SK-N-MC (cell line): ENCODE results near the gene METTL1.

ENCODE experiments used
- DNase-seq: peaks from one replicate; pipeline ENCODE4 v3.0.0-alpha.2; 2011; ENCODE audit warnings: low read depth, low spot score
- H3K27ac ChIP-seq: fragments of 200-600 bp; sonication (generic); 2 replicates; pipeline ENCODE4 v1.5.1; 2016; ENCODE audit warnings: mixed run types
- H3K36me3 ChIP-seq: fragments of 200-600 bp; sonication (generic); 2 replicates; pipeline ENCODE4 v1.6.1; 2017; ENCODE audit warnings: antibody characterized with exemption, low read length, mixed read lengths; ENCODE audit not compliant: insufficient read depth
- H3K4me3 ChIP-seq: fragments of 200-600 bp; sonication (generic); 2 replicates; pipeline ENCODE4 v1.5.1; 2016
- H3K9ac ChIP-seq: fragments of 200-600 bp; sonication (generic); 2 replicates; pipeline ENCODE4 v1.8.0; 2017; ENCODE audit warnings: mixed run types, mixed read lengths; ENCODE audit not compliant: insufficient read length
- H3K9me3 ChIP-seq: fragments of 200-600 bp; sonication (generic); 2 replicates; pipeline ENCODE4 v1.6.1; 2017; ENCODE audit warnings: low read depth, mild to moderate bottlenecking, antibody characterized with exemption, low read length, moderate library complexity, mixed read lengths
- EZH2 ChIP-seq: fragments of 200-600 bp; sonication (generic); IDR thresholded peaks from one replicate; pipeline ENCODE4 v1.6.1; 2017; ENCODE audit warnings: antibody characterized with exemption
- FOXP2 ChIP-seq: optimal IDR thresholded peaks from 2 replicates; pipeline ENCODE3; 2011; ENCODE audit warnings: mild to moderate bottlenecking, moderate library complexity; ENCODE audit not compliant: insufficient read depth; ENCODE audit errors: extremely low read length, control extremely low read depth
- POLR2AphosphoS5 ChIP-seq: IDR thresholded peaks from 2 replicates; pipeline ENCODE4 v1.6.1; 2012; ENCODE audit warnings: mild to moderate bottlenecking, low read depth, low read length, borderline replicate concordance

METTL1 gene

DNA sequence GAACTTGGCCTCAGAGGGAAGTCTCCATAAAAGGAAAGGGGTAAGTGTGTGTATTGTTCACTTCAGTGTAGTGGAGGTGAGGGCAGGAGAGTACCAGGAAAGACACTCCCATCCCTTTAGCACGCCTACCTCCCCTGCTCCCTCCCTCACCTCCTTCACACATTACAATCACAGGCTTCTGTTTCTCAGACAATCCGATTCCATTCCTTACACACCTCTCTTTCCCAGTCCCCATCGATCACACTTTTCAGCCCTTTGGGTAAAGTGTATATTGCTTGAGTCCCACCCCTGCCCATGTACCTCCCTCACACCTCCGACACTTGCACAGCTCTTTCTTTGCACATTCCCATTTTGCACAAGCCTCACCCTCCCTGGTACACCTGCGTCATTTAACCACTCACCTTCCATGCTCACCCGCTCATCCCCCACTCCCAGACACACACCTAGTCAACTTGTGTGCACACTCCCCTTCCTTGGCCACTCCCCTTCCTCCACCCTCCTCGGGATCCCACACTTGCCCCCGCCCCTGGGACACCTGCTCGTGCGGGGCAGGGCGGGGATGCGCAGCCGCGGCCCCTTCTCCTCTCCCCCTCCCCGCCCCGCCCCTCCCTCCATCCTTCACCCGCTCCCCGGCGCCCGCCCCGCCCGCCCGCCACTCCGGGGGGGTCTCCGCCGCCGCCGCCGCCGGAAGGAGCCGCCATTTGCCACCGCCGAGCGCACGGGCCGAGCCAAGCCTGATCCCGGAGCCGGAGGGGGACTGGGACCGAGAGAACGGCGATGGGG, 17.3 kb downstream of the METTL1 start, which contains the start of gene MARCHF9:
Gene MARCHF9, plus strand, starts transcription at position 693 of the 783 bp plus-strand sequence. CDS start 426 bp downstream, outside the sequence.
- peak within 1 kb of the TSS; percentile 81 for H3K4me3 ChIP-seq
- H3K9ac ChIP-seq, result peak within 1 kb of the TSS; percentile 63
- DNase-seq, result no peak
- H3K27ac ChIP-seq, result peak within 1 kb of the TSS; percentile 70; the same call in 1 of the 2 replicates
- TF ChIP-seq FOXP2, result no peak
- TF ChIP-seq POLR2AphosphoS5, result no peak
- H3K36me3 ChIP-seq, result peaks cover 18% of the 10 kb centered on the region
- no peaks in the 10 kb centered on the region for H3K9me3 ChIP-seq

- Histone ChIP-seq H3K4me3 (no peak overlapping the region), H3K27ac (peak overlapping the region; percentile 70), H3K9me3 (no peaks in the 10 kb centered on the region), H3K36me3 (peaks cover 25% of the 10 kb centered on the region), H3K9ac (no peak overlapping the region)
- TF ChIP-seq EZH2, result no peak
- no peak for TF ChIP-seq FOXP2
- no peak for TF ChIP-seq POLR2AphosphoS5
- no peak for DNase-seq
Observed at GRCh38 chr12:57753756-57754337, 18.1 kb downstream of the METTL1 start.

- H3K9me3 ChIP-seq, result no peaks in the 10 kb centered on the region
- H3K9ac ChIP-seq, result no peak overlapping the region
- peaks cover 37% of the 10 kb centered on the region for H3K36me3 ChIP-seq
- no peak for DNase-seq
- peak overlapping the region; percentile 72 for H3K27ac ChIP-seq
- no peak for TF ChIP-seq FOXP2
- TF ChIP-seq EZH2, result no peak
- TF ChIP-seq POLR2AphosphoS5, result no peak; the same call in 1 of the 2 replicates
- peak overlapping the region; percentile 76 for H3K4me3 ChIP-seq
Observed at GRCh38 chr12:57752668-57753000, 19.3 kb downstream of the METTL1 start.

GRCh38 chr12:57751788-57752667, 19.9 kb downstream of the METTL1 start, which contains the start of gene CDK4:
TSS of gene CDK4 (minus strand) at chr12:57752310. CDS start at chr12:57751717, 593 bp downstream.
- Histone ChIP-seq H3K36me3 (peaks cover 43% of the 10 kb centered on the region), H3K27ac (peak within 1 kb of the TSS; percentile 74), H3K9ac (peak within 1 kb of the TSS; percentile 97), H3K9me3 (no peaks in the 10 kb centered on the region), H3K4me3 (peak within 1 kb of the TSS; percentile 91)
- TF ChIP-seq POLR2AphosphoS5, result peak; percentile 79
- TF ChIP-seq EZH2, result no peak
- peak; percentile 97 for DNase-seq

DNA sequence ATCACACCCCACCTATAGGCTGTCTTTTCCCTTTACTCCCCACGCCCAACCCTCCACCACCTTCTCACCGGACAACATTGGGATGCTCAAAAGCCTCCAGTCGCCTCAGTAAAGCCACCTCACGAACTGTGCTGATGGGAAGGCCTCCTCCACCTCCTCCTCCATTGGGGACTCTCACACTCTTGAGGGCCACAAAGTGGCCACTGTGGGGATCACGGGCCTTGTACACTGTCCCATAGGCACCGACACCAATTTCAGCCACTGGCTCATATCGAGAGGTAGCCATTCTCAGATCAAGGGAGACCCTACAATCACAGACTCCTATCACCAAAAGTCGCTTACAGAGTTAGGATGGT, 20.5 kb downstream of the METTL1 start:
- H3K36me3 ChIP-seq, result peaks cover 50% of the 10 kb centered on the region
- H3K27ac ChIP-seq, result peak overlapping the region; percentile 74
- TF ChIP-seq POLR2AphosphoS5, result no peak
- TF ChIP-seq EZH2, result no peak
- TF ChIP-seq FOXP2, result no peak
- no peak for DNase-seq
- H3K9me3 ChIP-seq, result no peaks in the 10 kb centered on the region
- peak overlapping the region; percentile 91 for H3K4me3 ChIP-seq
- peak overlapping the region; percentile 97 for H3K9ac ChIP-seq

DNA sequence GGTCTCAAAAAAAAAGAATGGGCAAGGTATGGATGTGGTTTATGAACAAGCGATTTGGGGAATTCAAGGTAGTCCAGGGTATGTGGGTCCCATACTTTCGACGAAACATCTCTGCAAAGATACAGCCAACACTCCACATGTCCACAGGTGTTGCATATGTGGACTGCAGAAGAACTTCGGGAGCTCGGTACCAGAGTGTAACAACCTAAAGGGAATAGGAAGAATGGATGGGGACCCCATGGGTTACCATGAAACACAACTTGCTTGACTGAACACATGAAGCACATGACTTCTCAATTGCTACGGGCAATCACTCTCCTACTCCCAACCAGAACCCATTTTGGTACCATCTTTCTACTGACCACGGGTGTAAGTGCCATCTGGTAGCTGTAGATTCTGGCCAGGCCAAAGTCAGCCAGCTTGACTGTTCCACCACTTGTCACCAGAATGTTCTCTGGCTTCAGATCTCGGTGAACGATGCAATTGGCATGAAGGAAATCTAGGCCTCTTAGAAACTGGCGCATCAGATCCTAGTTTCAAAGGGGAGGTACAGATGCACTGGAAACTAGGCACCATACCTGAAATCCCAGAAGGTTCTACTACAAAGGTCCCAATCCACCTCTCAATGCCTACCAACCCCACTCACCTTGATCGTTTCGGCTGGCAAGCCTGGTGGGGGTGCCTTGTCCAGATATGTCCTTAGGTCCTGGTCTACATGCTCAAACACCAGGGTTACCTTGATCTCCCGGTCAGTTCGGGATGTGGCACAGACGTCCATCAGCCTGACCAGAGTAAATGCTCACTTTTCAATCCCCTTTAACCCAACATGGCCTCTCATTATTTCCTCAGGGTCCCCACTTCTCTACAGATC, 21.1 kb downstream of the METTL1 start:
- Histone ChIP-seq H3K9ac (peak overlapping the region; percentile 97), H3K36me3 (peaks cover 56% of the 10 kb centered on the region), H3K9me3 (no peaks in the 10 kb centered on the region), H3K27ac (peak overlapping the region; percentile 74), H3K4me3 (peak overlapping the region; percentile 91)
- no peak for DNase-seq
- TF ChIP-seq EZH2 (no peak), FOXP2 (no peak), POLR2AphosphoS5 (no peak; the same call in 1 of the 2 replicates)

GRCh38 chr12:57749061-57749460, 22.8 kb downstream of the METTL1 start:
- H3K9ac ChIP-seq, result no peak overlapping the region
- H3K27ac ChIP-seq, result no peak overlapping the region
- TF ChIP-seq EZH2 (no peak), FOXP2 (no peak), POLR2AphosphoS5 (no peak)
- H3K9me3 ChIP-seq, result no peaks in the 10 kb centered on the region
- H3K36me3 ChIP-seq, result peaks cover 56% of the 10 kb centered on the region
- H3K4me3 ChIP-seq, result no peak overlapping the region
- DNase-seq, result no peak
